Activated T-cell treated with anti-CD3 and anti-CD28 coated beads for 4 hours (primary cell): ENCODE data around the gene ARL6IP6.

ENCODE experiments used
- DNase-seq: peaks from one replicate; pipeline ENCODE4 v3.0.0-alpha.2; 2020

ARL6IP6 gene

DNA sequence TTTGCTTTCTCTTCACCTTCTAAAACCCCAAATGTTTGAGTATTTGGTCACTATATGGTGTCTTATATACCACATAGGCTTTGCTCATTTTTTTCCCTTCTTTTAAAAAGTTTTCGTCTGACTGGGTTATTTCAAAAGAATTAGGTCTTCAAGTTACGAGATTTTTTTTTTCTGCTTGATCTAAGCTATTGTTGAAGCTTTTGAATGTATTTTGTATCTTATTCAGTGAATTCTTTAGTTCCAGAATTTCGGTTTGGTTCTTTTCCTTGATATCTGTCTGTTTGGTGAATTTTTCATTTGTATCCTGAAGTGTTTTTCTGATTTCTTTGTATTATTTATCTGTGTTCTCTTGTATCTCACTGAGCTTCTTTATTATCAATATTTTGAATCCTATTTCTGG, 93.5 kb downstream of the ARL6IP6 start:
- no peak for DNase-seq
